ENCODE data around the gene CAD.

DNA sequence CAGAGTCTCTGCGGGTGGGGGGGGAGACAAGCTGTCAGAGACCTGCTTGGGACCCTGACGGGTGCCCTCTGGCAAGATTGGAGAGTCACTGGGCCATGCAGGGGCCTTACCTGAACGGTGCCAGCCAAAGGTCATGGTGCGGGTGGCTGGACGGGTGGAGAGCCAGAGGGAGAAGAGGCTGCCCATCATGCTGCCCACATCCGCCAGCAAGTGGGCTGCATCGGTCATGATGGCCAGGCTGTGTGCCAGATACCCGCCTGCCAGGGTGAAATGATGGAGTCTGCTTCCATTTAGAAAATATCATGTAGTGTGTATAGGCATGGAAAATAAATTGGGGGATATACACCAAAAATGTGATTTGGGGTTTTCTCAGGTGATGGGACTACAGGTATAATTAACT is 40.9 kb downstream of the CAD start:
- TF ChIP-seq POLR2A (IDR thresholded peaks at IDR 0.05) (no peak), CTCF (IDR thresholded peaks at IDR 0.05) (no peak)
